ENCODE data around the gene UPK3A. TPM values are rescaled to one million over a fixed set of nuclear protein-coding genes. Genes with fewer than 3 reads are reported as not detected.
"Not testable (repeated sequence)": the region's sequence is repeated elsewhere in the genome, so short reads cannot be mapped to it uniquely, and the experiment has no call there.

Gene UPK3A
- total RNA-seq, 1 experiment from 2014 or later = 2.0 TPM

DNA sequence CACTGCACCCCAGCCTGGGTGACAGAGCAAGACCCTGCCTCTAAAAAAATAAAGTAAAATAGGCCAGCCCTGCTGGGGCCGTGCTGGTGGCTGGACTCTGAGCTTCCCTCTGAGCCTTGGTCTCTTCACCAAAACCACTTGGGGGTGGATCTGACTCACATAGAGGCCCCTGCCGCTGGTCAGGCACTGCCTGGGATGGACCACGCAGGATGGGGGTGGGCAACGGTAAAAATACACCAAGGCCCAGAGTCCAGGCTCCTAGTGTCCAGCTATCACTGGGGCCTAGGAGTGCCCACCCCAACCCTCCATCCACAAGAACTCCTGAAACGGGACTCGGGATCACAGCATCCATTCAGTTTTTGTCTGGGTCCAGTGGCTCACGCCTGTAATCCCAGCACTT lies 12.3 kb upstream of the UPK3A start:
- TF ChIP-seq CTCF (IDR thresholded peaks at IDR 0.05; ENCODE audit: insufficient read depth in 1 of 2, low read depth in 1 of 2, low read length in 1 of 2, severe bottlenecking in 1 of 2, unreplicated experiment in 1 of 2) = no peak
- DNase-seq = no peak
- no TSS peak for BruUV-seq (replicated peaks)
- H3K4me3 Mint-ChIP-seq (ENCODE audit: unreplicated experiment) = no peak overlapping the region
- ChIA-PET CTCF (interaction anchor here (0.6 to 2.8 kb wide), 3 partner anchors 34 to 190 kb away, joined by 3 to 8 read pairs (median 3); no protein-coding TSS in a partner anchor), POLR2A (interaction anchor here (0.6 to 1.4 kb wide), 2 partner anchors 34 to 107 kb away, joined by 3 to 8 read pairs; no protein-coding TSS in a partner anchor)
- no peak overlapping the region for H3K4me3 ChIP-seq (ENCODE audit: low read depth, low read length)
- no peaks in the 10 kb centered on the region for H3K27me3 Mint-ChIP-seq (ENCODE audit: insufficient read depth, unreplicated experiment)
- H3K27me3 ChIP-seq (replicated peaks; ENCODE audit: control insufficient read depth, insufficient read depth, low read length) = no peaks in the 10 kb centered on the region
- H3K36me3 ChIP-seq (ENCODE audit: control insufficient read depth, insufficient read depth, low read length) = no peaks in the 10 kb centered on the region
- no peaks in the 10 kb centered on the region for H3K9me3 Mint-ChIP-seq (ENCODE audit: unreplicated experiment)
- H3K4me1 ChIP-seq = peaks cover 68% of the 10 kb centered on the region
- H3K4me1 Mint-ChIP-seq (ENCODE audit: low read depth, unreplicated experiment) = peaks cover 36% of the 10 kb centered on the region
- no peaks in the 10 kb centered on the region for H3K9me3 ChIP-seq
- H3K27ac Mint-ChIP-seq (ENCODE audit: unreplicated experiment) = peak overlapping the region; percentile 95
- no peaks in the 10 kb centered on the region for H3K36me3 Mint-ChIP-seq (ENCODE audit: insufficient read depth, unreplicated experiment)
- intact Hi-C loops (cut with micrococcal nuclease; ENCODE audit: unreplicated experiment) = no loop called here

- Mint-ChIP-seq H3K27ac (ENCODE audit: unreplicated experiment) (peak overlapping the region; percentile 95), H3K36me3 (ENCODE audit: insufficient read depth, unreplicated experiment) (no peaks in the 10 kb centered on the region), H3K9me3 (ENCODE audit: unreplicated experiment) (no peaks in the 10 kb centered on the region), H3K4me3 (ENCODE audit: unreplicated experiment) (peak overlapping the region; percentile 61), H3K27me3 (ENCODE audit: insufficient read depth, unreplicated experiment) (no peaks in the 10 kb centered on the region), H3K4me1 (ENCODE audit: low read depth, unreplicated experiment) (peaks cover 47% of the 10 kb centered on the region)
- H3K4me3 ChIP-seq (ENCODE audit: low read depth, low read length) = no peak overlapping the region
- intact Hi-C loops (cut with micrococcal nuclease; ENCODE audit: unreplicated experiment) = loop anchor here (1.0 kb wide), 2 partner anchors 32 to 36 kb away; partner anchors contain the start of gene FAM118A
- no peak for TF ChIP-seq CTCF (IDR thresholded peaks at IDR 0.05; ENCODE audit: insufficient read depth in 1 of 2, low read depth in 1 of 2, low read length in 1 of 2, severe bottlenecking in 1 of 2, unreplicated experiment in 1 of 2)
- peaks cover 77% of the 10 kb centered on the region for H3K4me1 ChIP-seq
- no peaks in the 10 kb centered on the region for H3K36me3 ChIP-seq (ENCODE audit: control insufficient read depth, insufficient read depth, low read length)
- H3K27me3 ChIP-seq (replicated peaks; ENCODE audit: control insufficient read depth, insufficient read depth, low read length) = no peaks in the 10 kb centered on the region
- CTCF ChIA-PET = interaction anchor here (0.6 to 2.8 kb wide), 6 partner anchors 29 to 276 kb away, joined by 3 to 11 read pairs (median 4); no protein-coding TSS in a partner anchor
- POLR2A ChIA-PET = interaction anchor here (0.5 to 1.4 kb wide), 8 partner anchors 27 to 521 kb away, joined by 3 to 8 read pairs (median 4); partner anchors contain the start of genes ARHGAP8, FAM118A, NUP50 and RIBC2
- DNase-seq = peak; percentile 96 to 98
- BruUV-seq (replicated peaks) = no TSS peak
- no peaks in the 10 kb centered on the region for H3K9me3 ChIP-seq
Measured at GRCh38 chr22:45273452-45274075, 11.2 kb upstream of the UPK3A start.

DNA sequence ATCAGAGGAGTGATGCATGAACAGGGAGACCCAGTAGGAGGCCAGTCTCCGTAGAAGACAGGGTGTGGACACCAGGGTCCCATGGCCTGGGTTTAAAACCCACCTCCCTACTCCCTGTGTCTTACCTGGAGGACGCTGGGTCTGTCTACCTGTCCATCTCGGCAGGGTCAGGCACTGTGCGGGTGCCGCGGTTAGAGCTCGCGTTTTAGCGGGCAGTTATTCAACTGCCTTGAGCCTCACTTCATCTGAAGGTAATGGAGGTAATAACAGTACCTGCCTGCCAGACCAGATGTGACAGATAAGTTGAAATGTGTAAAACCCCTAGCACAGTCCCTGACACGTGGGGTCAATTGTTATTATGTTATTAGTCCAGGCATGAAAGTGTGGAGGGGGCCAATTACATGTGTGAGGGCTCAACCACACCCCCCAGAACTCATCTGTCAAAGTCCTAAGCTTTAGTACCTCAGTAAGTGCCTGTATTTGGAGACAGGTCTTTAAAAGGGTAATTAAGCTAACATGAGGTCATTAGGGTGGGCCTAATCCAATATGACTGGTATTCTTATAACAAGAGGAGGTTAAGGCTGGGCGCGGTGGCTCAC lies 8.1 kb upstream of the UPK3A start:
- no peak overlapping the region for H3K4me3 ChIP-seq (ENCODE audit: low read depth, low read length)
- no peak for DNase-seq
- H3K27me3 ChIP-seq (replicated peaks; ENCODE audit: control insufficient read depth, insufficient read depth, low read length) = no peaks in the 10 kb centered on the region
- Mint-ChIP-seq H3K4me1 (ENCODE audit: low read depth, unreplicated experiment) (peaks cover 48% of the 10 kb centered on the region), H3K4me3 (ENCODE audit: unreplicated experiment) (no peak overlapping the region), H3K27me3 (ENCODE audit: insufficient read depth, unreplicated experiment) (no peaks in the 10 kb centered on the region), H3K27ac (ENCODE audit: unreplicated experiment) (peak overlapping the region; percentile 87), H3K36me3 (ENCODE audit: insufficient read depth, unreplicated experiment) (no peaks in the 10 kb centered on the region), H3K9me3 (ENCODE audit: unreplicated experiment) (no peaks in the 10 kb centered on the region)
- intact Hi-C loops (cut with micrococcal nuclease; ENCODE audit: unreplicated experiment) = no loop called here
- CTCF ChIA-PET = no interaction called here
- TF ChIP-seq CTCF (IDR thresholded peaks at IDR 0.05; ENCODE audit: insufficient read depth in 1 of 2, low read depth in 1 of 2, low read length in 1 of 2, severe bottlenecking in 1 of 2, unreplicated experiment in 1 of 2) = no peak
- H3K4me1 ChIP-seq = peaks cover 90% of the 10 kb centered on the region
- POLR2A ChIA-PET = no interaction called here
- no peaks in the 10 kb centered on the region for H3K36me3 ChIP-seq (ENCODE audit: control insufficient read depth, insufficient read depth, low read length)
- no TSS peak for BruUV-seq (replicated peaks)
- H3K9me3 ChIP-seq = no peaks in the 10 kb centered on the region

GRCh38 chr22:45277720-45278119 lies 7.0 kb upstream of the UPK3A start:
- H3K4me1 ChIP-seq = peaks cover 88% of the 10 kb centered on the region
- Mint-ChIP-seq H3K4me1 (ENCODE audit: low read depth, unreplicated experiment) (peaks cover 49% of the 10 kb centered on the region), H3K27ac (ENCODE audit: unreplicated experiment) (peak overlapping the region; percentile 87)
- H3K4me3 ChIP-seq (ENCODE audit: low read depth, low read length); POLR2A ChIA-PET; H3K36me3 ChIP-seq (ENCODE audit: control insufficient read depth, insufficient read depth, low read length); intact Hi-C loops (cut with micrococcal nuclease; ENCODE audit: unreplicated experiment); H3K9me3 Mint-ChIP-seq (ENCODE audit: unreplicated experiment); H3K36me3 Mint-ChIP-seq (ENCODE audit: insufficient read depth, unreplicated experiment); DNase-seq; H3K27me3 Mint-ChIP-seq (ENCODE audit: insufficient read depth, unreplicated experiment); H3K4me3 Mint-ChIP-seq (ENCODE audit: unreplicated experiment); CTCF ChIA-PET; H3K9me3 ChIP-seq; BruUV-seq (replicated peaks); H3K27me3 ChIP-seq (replicated peaks; ENCODE audit: control insufficient read depth, insufficient read depth, low read length): not testable (repeated sequence)

All from Caco-2 (cell line).